NB4 (cell line): ENCODE results near the gene FER.
"Not testable (repeated sequence)": the region's sequence is repeated elsewhere in the genome, so short reads cannot be mapped to it uniquely, and the experiment has no call there.

Source experiments
- DNase-seq: peaks from one replicate; pipeline ENCODE4 v3.0.0; 2010; ENCODE audit warnings: low read depth
- H3K4me3 ChIP-seq: one replicate; pipeline ENCODE4 v1.5.1; 2011; ENCODE audit warnings: mild to moderate bottlenecking, low read depth, low read length, moderate library complexity
- MYC ChIP-seq: IDR thresholded peaks from 2 replicates; pipeline ENCODE4 v1.6.1; 2011; ENCODE audit warnings: low read depth, low read length
- POLR2A ChIP-seq: IDR thresholded peaks from 2 replicates; pipeline ENCODE4 v1.6.1; 2011; ENCODE audit warnings: mild to moderate bottlenecking; ENCODE audit not compliant: insufficient read length; ENCODE audit errors: extremely low read depth
- TF ChIP-seq, protein P1 (sequence below): IDR thresholded peaks from 2 replicates; pipeline ENCODE4 v1.6.1; 2011; ENCODE audit warnings: low read depth, low read length
- TF ChIP-seq, protein P2 (sequence below): IDR thresholded peaks from one replicate; pipeline ENCODE4 v1.5.1; 2012; ENCODE audit warnings: low read depth, low read length

The FER gene

DNA sequence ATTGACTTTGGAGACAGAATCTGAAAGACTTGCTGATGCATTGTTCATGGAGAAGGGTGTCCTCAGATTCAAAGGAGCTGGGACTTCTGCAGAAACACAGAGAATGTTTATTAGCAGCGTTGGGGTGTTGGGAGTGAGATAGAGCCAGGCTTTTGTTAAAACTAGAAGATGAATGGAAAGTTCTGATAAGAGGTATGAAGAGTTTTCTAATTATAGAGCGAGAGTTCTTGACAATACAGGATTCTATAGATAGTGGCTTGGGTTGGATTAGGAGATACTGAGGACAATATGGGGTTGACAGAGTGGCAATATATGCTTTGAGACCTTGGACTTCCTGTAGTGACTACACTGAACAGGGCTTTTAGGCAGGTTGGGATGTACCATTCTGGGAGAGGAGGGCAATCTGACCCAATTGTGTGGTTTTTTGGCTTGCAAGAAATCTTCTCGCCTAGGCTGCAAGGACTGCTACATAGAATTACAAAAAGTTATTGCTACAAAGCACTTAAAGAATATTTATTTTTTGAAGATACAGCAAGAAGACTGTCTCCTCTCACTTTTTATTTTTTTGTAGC lies 83.1 kb downstream of the FER start:
- peak; percentile 4 for DNase-seq

DNA sequence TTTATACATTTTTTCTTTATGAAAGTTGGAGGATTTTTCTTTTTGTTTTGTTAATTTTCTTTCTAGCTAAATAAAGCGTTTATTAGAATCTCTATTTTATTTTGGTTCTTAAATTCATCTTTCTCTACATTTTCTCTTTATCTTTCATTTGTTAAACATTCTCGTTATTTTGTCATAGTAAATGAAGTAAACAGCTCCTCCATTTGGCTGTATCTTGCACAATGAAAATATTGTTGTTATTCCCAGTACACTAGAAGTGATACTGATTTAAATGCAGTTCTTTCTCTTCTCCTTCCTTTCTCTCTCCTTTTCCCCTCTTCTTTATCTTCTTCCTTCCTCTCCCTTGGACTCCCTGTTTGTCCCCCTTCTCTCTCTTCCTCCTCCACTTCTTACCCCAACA lies 88.8 kb downstream of the FER start:
- H3K4me3 ChIP-seq = no peak overlapping the region
- DNase-seq = no peak
- TF ChIP-seq, protein P1, sequence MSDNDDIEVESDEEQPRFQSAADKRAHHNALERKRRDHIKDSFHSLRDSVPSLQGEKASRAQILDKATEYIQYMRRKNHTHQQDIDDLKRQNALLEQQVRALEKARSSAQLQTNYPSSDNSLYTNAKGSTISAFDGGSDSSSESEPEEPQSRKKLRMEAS = no peak
- TF ChIP-seq, protein P2, sequence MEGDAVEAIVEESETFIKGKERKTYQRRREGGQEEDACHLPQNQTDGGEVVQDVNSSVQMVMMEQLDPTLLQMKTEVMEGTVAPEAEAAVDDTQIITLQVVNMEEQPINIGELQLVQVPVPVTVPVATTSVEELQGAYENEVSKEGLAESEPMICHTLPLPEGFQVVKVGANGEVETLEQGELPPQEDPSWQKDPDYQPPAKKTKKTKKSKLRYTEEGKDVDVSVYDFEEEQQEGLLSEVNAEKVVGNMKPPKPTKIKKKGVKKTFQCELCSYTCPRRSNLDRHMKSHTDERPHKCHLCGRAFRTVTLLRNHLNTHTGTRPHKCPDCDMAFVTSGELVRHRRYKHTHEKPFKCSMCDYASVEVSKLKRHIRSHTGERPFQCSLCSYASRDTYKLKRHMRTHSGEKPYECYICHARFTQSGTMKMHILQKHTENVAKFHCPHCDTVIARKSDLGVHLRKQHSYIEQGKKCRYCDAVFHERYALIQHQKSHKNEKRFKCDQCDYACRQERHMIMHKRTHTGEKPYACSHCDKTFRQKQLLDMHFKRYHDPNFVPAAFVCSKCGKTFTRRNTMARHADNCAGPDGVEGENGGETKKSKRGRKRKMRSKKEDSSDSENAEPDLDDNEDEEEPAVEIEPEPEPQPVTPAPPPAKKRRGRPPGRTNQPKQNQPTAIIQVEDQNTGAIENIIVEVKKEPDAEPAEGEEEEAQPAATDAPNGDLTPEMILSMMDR = no peak
- no peak for TF ChIP-seq POLR2A

More for the DNA sequence above, 83.1 kb downstream of the FER start:
- no peak overlapping the region for H3K4me3 ChIP-seq
- TF ChIP-seq, protein P2 = no peak
- TF ChIP-seq, protein P1 = no peak
- no peak for TF ChIP-seq POLR2A
- TF ChIP-seq MYC = no peak

DNA sequence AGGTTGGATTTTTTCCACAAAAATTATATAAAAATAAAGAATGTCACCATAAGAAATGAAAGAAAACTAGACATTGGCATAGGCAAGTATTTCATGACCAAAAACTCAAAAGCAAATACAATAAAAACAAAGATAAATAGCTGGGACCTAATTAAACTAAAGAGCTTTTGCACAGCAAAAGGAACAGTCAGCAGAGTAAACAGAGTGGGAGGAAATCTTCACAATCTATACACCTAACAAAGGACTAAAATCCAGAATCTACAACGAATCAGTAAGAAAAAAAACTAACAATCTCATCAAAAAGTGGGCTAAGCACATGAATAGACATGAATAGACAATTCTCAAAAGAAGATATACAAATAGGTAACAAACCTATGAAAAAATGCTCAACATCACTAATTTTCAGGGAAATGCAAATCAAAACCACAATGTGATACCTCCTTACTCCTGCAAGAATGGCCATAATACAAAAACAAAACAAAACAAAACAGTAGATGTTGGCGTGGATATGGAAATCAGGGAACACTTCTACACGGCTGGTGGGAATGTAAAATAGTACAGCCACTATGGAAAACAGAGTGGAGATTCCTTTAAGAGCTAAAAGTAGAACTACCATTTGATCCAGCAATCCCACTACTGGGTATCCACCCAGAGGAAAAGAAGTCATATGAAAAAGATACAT lies 94.7 kb downstream of the FER start:
- DNase-seq, H3K4me3 ChIP-seq: not testable (repeated sequence)

DNA sequence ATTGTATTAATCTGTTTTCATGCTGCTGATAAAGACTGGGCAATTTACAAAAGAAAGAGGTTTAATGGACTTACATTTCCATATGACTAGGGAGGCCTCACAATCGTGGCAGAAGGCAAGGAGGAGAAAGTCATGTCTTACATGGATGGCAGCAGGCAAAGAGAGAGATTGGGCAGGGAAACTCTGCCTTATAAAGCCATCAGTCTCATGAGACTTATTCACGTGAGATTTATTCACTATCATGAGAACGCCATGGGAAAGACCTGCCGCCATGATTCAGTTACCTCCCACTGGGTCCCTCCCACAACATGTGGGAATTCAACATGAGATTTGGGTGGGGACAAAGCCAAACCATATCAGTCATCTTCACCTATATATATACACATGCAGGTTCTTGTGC lies 103.4 kb downstream of the FER start:
- not testable (repeated sequence) for H3K4me3 ChIP-seq, DNase-seq

DNA sequence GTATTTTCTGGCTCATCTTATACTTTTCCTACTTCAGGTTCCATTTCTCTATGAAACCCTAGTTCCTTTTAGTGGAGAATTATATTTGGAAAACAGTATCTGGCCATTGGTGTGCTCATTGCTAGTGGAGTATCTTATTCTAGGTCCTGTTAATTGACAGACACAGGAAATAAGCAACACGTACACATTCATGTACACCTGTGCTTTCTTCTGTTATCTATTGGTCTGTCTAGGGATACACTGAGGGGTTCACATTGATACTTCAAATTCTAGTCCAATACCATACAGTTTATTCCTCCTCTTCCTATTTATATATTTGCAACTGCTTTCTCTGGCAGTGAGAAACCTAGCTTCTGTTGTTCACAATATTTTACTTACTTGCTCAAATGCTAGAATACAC lies 110.2 kb downstream of the FER start:
- no peak overlapping the region for H3K4me3 ChIP-seq
- no peak for DNase-seq

DNA sequence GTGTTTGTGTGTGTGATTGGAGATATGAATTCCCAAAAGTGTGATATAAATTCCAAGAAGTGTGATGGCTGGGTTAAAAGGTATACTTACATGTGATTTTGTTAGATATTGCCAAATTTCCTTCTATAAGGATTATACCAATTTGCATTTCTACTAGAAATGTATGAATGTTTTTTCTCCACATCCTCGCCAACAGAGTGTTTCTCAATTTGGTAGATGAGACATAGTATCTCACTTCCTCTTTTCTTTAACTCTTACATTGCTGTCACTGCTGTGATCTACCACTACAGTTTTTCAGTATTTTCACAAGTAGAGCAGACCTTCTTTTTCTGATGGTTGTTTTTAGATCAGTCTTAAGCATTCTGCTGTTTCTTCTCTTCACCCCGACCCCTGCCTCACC lies 111.3 kb downstream of the FER start:
- DNase-seq = peak; percentile 84
- no peak overlapping the region for H3K4me3 ChIP-seq
- TF ChIP-seq, protein P2 = no peak
- TF ChIP-seq POLR2A (no peak), MYC (0 out of 2 replicates have a peak, but pooled peaks have one; percentile 30)

More for the DNA sequence above, 110.2 kb downstream of the FER start:
- no peak for TF ChIP-seq MYC
- TF ChIP-seq, protein P2 = no peak
- no peak for TF ChIP-seq POLR2A
- TF ChIP-seq, protein P1 = no peak

DNA sequence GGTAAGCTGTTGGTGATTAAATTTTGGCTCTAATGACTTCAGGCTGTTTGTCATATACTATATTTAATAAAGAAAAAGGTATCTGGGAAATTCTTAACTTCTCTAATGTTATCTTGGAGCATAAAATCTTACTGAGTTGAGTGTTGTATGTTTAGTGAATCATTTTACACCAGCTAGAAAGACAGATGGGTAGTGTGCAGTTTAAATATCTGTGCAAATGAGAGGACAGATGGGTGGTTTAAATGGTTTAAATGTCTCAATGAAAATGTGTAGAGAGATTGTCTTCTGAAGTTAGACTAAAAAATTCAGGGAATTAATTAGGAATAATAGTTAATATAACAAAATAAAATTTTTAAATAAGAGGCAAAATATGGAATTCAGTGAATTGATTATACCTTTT lies 114.5 kb downstream of the FER start:
- TF ChIP-seq, protein P2 = no peak
- no peak for TF ChIP-seq MYC
- TF ChIP-seq, protein P1 = no peak
- TF ChIP-seq POLR2A = no peak
- no peak for DNase-seq

DNA sequence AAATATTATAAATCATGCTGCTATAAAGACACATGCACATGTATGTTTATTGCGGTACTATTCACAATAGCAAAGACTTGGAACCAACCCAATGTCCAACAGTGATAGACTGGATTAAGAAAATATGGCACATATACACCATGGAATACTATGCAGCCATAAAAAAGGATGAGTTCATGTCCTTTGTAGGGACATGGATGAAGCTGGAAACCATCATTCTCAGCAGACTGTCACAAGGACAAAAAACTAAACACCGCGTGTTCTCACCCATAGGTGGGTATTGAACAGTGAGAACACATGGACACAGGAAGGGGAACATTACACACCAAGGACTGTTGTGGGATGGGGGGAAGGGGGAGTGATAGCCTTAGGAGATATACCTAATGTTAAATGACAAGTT lies 118.4 kb downstream of the FER start:
- H3K4me3 ChIP-seq, DNase-seq: not testable (repeated sequence)

More for the DNA sequence above, 114.5 kb downstream of the FER start:
- no peak overlapping the region for H3K4me3 ChIP-seq
